HG02623 (cell line): ENCODE measurements around the gene MPRIP.

ENCODE experiments used
- ATAC-seq: cut with Tn5 transposase; IDR thresholded peaks from one replicate; pipeline ENCODE4 v1.9.1; 2021; ENCODE audit warnings: moderate library complexity; ENCODE audit not compliant: unreplicated experiment

Gene MPRIP

GRCh38 chr17:17084317-17084835 is 42.1 kb downstream of the MPRIP start:
- ATAC-seq: no peak

GRCh38 chr17:17084941-17085340 is 42.7 kb downstream of the MPRIP start:
- ATAC-seq: no peak

- ATAC-seq: no peak
Measured at GRCh38 chr17:17086585-17086984, 44.3 kb downstream of the MPRIP start.

- ATAC-seq: no peak
Measured at GRCh38 chr17:17087424-17088015, 45.3 kb downstream of the MPRIP start.

DNA sequence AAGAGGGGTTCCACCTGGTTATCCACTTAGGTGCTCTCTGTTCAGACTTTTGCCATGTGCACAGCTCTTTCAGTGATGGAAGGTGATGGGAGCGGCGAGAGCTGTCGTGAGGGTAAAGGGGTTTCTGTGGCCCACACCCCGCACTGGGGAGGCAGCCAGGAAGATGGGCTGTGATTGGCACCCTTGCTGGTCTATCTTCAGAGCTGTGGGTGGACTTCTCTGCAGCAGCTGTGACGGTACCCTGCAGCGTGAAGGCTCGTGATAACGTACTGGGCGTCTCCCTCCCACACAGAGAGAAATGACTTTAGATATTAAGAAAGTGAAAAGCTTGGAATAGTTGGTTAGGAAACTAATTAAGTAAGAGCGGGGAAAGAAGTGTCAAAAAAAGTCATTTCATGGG is 45.8 kb downstream of the MPRIP start:
- no peak for ATAC-seq

DNA sequence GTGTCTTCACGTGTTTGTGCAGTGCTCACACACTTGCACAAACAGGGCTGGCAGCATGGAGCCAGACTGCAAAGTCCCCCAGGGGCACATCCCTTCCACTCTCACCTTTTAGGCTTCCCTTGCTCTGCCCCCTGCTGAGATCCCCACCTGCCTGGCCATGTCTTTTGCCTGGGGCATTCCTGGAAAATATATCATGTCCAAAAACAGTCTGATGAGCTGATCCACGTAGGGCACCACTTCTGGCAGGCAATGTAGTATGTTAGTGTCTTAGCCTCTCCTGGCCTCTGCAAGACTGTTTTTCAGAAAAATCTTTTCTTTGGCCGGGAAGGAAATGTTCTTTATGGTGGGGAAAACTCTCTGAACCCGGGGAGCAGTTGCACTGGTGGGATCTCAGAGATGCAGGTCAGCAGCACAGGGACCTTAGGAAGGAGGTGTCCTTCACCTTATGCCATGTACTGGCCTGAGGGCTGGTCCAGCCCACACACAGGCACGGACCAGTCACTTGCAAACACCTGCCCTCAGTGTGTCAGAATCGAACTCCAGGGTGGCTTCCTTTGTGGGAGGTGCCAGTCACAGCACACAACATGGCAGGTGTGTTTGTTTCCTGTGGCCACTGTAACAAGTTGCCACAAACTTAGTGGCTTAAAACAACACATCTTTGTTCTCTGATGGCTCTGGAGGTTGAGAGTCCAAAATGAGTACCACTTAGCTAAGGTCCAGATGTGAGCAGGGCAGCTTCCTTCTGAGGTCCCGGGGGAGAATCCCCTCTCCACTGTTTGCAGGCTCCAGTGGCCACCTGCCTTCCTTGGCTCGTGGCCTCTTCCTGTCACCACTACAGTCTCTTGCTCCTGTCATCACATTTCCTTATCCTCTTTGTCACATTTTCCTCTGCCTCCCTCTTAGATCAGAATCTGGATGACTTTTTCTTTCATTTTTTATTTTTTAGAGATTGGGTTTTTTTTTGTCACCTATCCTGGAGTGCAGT is 46.6 kb downstream of the MPRIP start:
- no peak for ATAC-seq

GRCh38 chr17:17089796-17090641 is 47.8 kb downstream of the MPRIP start:
- ATAC-seq: no peak

DNA sequence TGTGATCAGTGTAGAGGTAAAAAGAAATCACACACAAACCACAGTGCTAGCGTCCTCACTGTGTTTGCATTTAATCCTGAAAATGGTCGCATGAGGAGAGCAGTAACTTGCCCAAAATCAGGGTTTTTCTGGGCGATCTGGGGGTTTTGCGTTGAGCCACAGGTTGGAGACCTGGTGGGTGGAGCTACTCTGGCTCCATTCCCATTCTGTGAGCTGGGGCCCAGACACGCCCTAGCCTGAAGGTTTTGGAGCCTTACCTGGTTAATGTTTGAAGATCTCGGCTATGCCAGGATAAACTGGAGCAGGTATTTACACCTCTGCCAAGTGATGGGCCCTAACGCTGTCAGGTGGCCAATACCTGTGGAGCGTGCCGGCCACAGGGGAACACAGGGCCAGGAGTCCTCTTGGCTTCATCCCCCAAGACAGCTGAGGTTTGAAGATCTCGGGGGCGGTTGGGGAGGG is 48.4 kb downstream of the MPRIP start:
- no peak for ATAC-seq

DNA sequence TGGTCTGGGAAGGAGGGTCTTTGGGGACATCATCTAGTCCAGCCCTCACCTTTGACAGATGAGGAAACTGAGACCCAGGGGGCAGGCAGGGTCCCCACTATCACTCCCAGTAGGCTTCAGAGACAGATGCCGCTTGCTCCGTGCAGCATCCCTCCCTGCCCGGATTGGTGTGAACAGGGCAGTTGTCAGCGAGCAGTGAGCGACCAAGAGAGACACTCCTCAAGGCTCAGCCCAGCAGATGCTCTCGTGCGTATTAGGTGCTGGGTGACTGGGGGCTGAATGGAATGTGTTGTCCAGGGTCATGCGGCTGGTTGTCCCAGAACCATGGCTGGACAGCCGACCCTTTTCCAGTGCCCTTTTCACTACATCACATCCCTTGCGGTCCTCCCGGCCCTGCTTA is 49.0 kb downstream of the MPRIP start:
- no peak for ATAC-seq

- no peak for ATAC-seq
Measured at GRCh38 chr17:17091856-17092756, 49.8 kb downstream of the MPRIP start.

DNA sequence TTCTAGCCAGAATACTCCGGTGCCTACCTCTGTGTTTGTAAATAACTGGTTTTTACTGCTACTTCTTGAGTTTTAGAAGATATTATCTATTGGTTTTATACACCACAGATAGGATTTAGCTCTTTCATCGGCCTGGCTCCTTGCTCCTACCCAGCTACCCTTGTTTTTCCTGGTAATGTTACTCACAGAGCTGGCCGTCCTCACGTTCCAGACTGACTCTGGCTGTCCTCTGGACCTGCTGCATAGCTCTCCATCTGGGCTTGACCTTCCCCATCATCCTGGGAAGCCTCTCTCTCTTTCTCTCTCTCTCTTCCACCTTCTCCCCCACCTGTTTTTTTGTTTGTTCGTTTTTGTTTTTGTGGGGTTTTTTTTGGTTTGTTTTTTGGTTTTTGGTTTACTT is 51.5 kb downstream of the MPRIP start:
- ATAC-seq: no peak

DNA sequence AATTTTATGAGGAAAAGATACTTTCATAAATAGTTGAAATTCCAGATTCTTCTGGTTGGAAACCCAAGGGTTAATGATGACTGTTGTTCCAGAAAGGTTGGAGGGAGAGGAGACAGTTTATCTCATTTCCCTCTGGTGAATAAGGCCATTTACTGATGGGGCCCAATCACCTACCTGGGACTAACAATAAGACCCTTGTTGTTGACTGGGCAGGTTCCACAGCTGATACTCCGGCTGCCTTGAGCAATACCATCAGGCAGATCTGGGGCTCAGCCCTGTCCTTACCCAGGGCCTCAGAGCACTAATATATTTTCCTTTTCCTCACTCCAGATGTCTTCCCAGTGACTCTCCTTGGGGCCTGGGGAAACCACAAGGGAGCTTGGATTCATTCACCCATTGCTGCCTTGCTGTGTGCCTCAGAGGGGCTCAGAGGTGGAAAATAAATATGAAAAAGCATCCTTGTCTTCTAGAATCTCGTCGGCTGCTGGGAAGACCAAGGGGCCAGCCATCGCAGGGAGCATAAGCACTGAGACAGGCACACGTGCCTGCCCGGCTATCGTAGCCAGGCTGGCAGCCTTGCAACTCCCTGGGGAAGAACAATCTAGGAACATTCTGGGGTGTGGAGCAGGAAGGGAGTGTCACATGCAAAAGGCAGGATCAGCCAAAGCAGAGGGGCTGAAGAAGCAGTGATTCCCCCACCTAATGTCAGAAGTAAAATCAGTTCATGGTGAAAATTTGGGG is 54.4 kb downstream of the MPRIP start:
- no peak for ATAC-seq

GRCh38 chr17:17097763-17098345 is 55.6 kb downstream of the MPRIP start:
- no peak for ATAC-seq

- no peak for ATAC-seq
Measured at GRCh38 chr17:17098551-17099179, 56.4 kb downstream of the MPRIP start.

DNA sequence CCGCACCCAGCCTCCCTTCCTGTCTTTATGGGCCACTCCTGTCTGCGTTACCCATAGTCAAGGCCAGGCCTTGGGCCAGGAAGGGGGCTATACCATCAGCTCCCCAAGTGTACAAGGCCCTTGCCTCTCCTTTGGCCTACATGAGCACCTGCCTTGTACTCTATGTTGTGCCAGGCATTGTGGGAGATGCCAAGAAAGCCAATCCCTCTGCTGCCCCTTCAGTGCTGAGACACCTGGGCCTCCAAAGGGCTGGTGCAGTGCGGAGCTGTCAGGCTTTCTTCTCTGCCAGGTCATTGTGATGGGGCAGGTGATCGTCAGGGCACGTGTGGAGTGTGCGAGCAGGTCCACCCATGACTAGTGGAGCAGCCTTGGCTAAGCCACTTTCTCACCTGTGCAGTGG is 59.9 kb downstream of the MPRIP start:
- ATAC-seq: no peak

GRCh38 chr17:17103160-17103559 is 60.9 kb downstream of the MPRIP start:
- ATAC-seq: no peak

DNA sequence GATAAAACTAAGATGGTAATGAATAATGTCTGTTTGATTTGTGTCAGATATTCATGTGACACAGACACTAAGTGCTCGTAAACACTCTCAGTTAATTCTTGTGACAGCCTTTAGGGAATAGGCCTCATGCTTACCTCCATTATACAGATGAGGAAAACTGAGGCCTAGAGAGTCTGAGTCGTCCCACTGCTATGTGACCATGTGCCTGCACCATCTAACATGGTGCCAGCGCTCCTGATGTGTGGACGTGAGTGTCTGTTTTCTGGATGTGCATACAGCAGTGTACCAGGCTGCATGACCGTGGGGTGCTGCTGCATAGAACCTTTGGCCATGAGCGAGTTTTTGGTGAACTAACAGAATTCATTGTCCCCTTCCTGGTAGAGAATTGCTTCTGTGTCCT is 61.8 kb downstream of the MPRIP start:
- ATAC-seq: no peak

DNA sequence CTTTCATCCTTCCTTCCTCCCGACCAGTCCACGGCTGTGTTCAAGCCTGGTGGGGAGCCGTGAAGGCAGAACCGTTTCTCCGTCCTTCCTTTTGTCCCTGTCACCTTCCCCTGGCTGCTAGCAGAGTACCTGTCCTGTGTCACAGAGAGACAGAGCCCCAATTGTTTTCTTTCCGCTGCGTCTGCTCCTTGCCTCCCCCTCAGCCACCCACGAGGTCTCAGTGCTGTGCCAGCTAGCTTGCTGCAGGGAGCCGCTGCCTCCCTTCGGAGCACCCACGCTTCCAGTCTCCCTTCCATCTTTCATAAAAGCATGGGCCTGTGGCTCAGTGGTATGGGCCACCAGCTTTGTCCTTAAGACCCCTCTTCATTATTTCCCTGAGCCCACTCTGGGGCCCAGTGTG is 62.2 kb downstream of the MPRIP start:
- no peak for ATAC-seq

GRCh38 chr17:17105976-17106375 is 63.7 kb downstream of the MPRIP start:
- ATAC-seq: no peak
